ENCODE measurements around the gene MRGPRX4. TPM values are rescaled to one million over a fixed set of nuclear protein-coding genes. Genes with fewer than 3 reads are reported as not detected.
"Not testable (repeated sequence)": the region's sequence is repeated elsewhere in the genome, so short reads cannot be mapped to it uniquely, and the experiment has no call there.

MRGPRX4 gene
- polyA plus RNA-seq, 2 of the 4 experiments (the other 2 are of a cell fraction) = not detected

DNA sequence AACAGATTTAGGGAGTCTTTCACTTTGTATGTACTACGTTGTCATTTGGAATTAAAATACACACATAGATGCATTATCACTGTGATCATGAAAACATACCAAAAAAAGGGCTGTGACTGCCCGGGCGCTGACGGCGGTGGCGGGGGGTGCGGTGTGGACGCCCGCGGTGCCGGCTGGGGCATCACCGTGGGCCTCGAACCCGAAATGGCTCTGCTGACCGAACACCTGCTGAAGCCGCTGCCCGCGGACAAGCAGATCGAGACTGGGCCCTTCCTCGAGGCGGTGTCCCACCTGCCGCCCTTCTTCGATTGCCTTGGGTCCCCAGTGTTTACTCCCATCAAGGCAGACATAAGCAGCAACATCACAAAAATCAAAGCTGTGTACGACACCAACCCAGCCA is 16.2 kb downstream of the MRGPRX4 start:
- H3K4me3 ChIP-seq = no peak overlapping the region

DNA sequence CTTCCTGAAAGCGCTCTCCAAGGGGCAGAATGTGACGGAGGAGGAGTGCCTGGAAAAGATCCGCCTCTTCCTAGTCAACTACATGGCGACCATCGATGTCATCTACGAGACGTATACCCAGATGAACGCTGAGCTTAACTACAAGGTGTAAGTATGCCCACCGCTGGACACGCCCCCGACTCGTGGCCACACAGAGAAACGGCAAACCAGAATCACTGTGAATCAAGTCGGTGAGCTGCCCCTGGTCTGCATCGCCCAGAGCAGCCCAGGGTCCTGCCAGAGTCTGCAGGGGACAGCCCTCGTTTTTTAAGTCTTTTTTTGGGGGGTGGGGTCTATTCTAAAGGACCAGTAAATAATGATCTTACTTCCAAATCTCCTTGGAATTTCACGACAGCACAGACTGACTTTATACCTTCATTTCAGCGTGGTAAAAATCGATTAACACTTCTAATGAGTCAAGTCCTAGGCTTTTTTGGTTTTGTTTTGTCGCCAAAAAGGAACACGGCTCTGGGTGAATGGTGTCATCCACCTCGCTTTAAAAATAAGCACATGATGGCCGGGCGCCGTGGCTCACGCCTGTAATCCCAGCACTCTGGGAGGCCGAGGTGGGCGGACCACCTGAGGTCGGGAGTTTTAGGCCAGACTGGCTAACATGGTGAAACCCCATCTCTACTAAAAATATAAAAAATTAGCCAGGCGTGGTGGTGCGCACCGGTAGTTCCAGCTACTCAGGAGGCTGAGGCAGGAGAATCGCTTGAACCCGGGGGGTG is 17.0 kb downstream of the MRGPRX4 start:
- 63% methylated on average over 34 of the region's 34 CpGs for WGBS (ENCODE audit: missing lambda C conversion rate)

More for the DNA sequence above, 16.2 kb downstream of the MRGPRX4 start:
- POLR2A ChIA-PET = no interaction called here
- TF ChIP-seq ZC3H11A (IDR thresholded peaks at IDR 0.05) (no peak), RNF2 (IDR thresholded peaks at IDR 0.05; ENCODE audit: borderline replicate concordance, low read depth) (no peak)
- TF ChIP-seq, protein P1, sequence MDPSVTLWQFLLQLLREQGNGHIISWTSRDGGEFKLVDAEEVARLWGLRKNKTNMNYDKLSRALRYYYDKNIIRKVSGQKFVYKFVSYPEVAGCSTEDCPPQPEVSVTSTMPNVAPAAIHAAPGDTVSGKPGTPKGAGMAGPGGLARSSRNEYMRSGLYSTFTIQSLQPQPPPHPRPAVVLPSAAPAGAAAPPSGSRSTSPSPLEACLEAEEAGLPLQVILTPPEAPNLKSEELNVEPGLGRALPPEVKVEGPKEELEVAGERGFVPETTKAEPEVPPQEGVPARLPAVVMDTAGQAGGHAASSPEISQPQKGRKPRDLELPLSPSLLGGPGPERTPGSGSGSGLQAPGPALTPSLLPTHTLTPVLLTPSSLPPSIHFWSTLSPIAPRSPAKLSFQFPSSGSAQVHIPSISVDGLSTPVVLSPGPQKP (IDR thresholded peaks at IDR 0.05; ENCODE audit: low read depth, low read length) = no peak
- TF ChIP-seq, protein P2, sequence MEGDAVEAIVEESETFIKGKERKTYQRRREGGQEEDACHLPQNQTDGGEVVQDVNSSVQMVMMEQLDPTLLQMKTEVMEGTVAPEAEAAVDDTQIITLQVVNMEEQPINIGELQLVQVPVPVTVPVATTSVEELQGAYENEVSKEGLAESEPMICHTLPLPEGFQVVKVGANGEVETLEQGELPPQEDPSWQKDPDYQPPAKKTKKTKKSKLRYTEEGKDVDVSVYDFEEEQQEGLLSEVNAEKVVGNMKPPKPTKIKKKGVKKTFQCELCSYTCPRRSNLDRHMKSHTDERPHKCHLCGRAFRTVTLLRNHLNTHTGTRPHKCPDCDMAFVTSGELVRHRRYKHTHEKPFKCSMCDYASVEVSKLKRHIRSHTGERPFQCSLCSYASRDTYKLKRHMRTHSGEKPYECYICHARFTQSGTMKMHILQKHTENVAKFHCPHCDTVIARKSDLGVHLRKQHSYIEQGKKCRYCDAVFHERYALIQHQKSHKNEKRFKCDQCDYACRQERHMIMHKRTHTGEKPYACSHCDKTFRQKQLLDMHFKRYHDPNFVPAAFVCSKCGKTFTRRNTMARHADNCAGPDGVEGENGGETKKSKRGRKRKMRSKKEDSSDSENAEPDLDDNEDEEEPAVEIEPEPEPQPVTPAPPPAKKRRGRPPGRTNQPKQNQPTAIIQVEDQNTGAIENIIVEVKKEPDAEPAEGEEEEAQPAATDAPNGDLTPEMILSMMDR (IDR thresholded peaks at IDR 0.05) = no peak
- FAIRE-seq (peak; percentile 56), DNase-seq (ENCODE audit: low read depth in 1 of 2, low spot score in 1 of 2) (no peak), ATAC-seq (no peak)
- Histone ChIP-seq H3K4me1 (no peaks in the 10 kb centered on the region), H3K27ac (no peak overlapping the region), H3K9me3 (no peaks in the 10 kb centered on the region), H3K4me2 (no peak overlapping the region)
- CTCF ChIA-PET = interaction anchor here (0.9 to 2.0 kb wide), 3 partner anchors 15 to 331 kb away, joined by 3 to 9 read pairs (median 3); no protein-coding TSS in a partner anchor
- 65% methylated on average over 24 of the region's 24 CpGs for WGBS (ENCODE audit: missing lambda C conversion rate)

DNA sequence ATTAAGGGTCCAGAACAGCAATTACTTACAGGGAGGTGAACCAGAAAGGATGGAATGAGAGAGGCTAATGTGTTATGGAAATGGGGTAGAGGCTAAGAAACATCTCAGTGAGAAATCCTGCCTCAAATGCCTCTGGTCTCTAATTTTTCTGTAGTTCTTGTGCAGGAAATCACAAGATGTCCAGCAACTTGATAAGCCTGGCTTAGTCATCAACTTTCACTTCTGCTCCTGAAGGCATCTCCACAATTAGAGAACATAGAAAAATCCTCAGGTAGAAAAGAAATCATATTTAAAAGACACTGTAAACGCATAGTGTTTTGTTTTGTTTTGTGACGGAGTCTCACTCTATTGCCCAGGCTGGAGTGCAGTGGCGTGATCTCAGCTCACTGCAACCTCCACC is 18.7 kb downstream of the MRGPRX4 start:
- DNase-seq (ENCODE audit: low read depth in 1 of 2, low spot score in 1 of 2) (no peak), ATAC-seq (no peak), FAIRE-seq (no peak)
- no peak overlapping the region for H3K4me3 ChIP-seq
- ChIA-PET CTCF (no interaction called here), POLR2A (no interaction called here)
- no peak overlapping the region for H3K27ac ChIP-seq
- no peak overlapping the region for H3K4me2 ChIP-seq
- no peaks in the 10 kb centered on the region for H3K4me1 ChIP-seq
- no peaks in the 10 kb centered on the region for H3K9me3 ChIP-seq
- WGBS (ENCODE audit: missing lambda C conversion rate) = 42% methylated on average over 3 of the region's 3 CpGs
- TF ChIP-seq PHF8 (IDR thresholded peaks at IDR 0.05; ENCODE audit: borderline replicate concordance, low read depth) = no peak
- no peak for TF ChIP-seq FOXS1 (CRISPR knock-in tag; IDR thresholded peaks at IDR 0.05)
- no peak for TF ChIP-seq POLR2A (IDR thresholded peaks at IDR 0.05; ENCODE audit: low read length)
- TF ChIP-seq MYC (IDR thresholded peaks at IDR 0.05; ENCODE audit: borderline replicate concordance, low read length) = no peak
- no peak for TF ChIP-seq HDAC2 (IDR thresholded peaks at IDR 0.05)
- TF ChIP-seq FOSL2 (IDR thresholded peaks at IDR 0.05) = no peak
- TF ChIP-seq FOSL2 (CRISPR knock-in tag; IDR thresholded peaks at IDR 0.05) = no peak
- no peak for TF ChIP-seq NR3C1 (IDR thresholded peaks at IDR 0.05)
- TF ChIP-seq, protein P3, sequence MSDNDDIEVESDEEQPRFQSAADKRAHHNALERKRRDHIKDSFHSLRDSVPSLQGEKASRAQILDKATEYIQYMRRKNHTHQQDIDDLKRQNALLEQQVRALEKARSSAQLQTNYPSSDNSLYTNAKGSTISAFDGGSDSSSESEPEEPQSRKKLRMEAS (IDR thresholded peaks at IDR 0.05) = no peak
- TF ChIP-seq, protein P2 (IDR thresholded peaks at IDR 0.05) = no peak
- no peak for TF ChIP-seq RCOR1 (IDR thresholded peaks at IDR 0.05; ENCODE audit: low read depth, low read length)
- no peak for TF ChIP-seq ZNF302 (CRISPR knock-in tag; IDR thresholded peaks at IDR 0.05)
- TF ChIP-seq, protein P1 (IDR thresholded peaks at IDR 0.05; ENCODE audit: low read depth, low read length) = no peak
- TF ChIP-seq, protein P4, sequence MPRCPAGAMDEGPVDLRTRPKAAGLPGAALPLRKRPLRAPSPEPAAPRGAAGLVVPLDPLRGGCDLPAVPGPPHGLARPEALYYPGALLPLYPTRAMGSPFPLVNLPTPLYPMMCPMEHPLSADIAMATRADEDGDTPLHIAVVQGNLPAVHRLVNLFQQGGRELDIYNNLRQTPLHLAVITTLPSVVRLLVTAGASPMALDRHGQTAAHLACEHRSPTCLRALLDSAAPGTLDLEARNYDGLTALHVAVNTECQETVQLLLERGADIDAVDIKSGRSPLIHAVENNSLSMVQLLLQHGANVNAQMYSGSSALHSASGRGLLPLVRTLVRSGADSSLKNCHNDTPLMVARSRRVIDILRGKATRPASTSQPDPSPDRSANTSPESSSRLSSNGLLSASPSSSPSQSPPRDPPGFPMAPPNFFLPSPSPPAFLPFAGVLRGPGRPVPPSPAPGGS (IDR thresholded peaks at IDR 0.05) = no peak
- TF ChIP-seq RNF2 (IDR thresholded peaks at IDR 0.05; ENCODE audit: borderline replicate concordance, low read depth) = no peak
- TF ChIP-seq EHMT2 (IDR thresholded peaks at IDR 0.05; ENCODE audit: low read depth) = no peak
- TF ChIP-seq HOXA7 (CRISPR knock-in tag; IDR thresholded peaks at IDR 0.05) = no peak
- no peak for TF ChIP-seq SREBF2 (IDR thresholded peaks at IDR 0.05)
- no peak for TF ChIP-seq BHLHE40 (IDR thresholded peaks at IDR 0.05; ENCODE audit: low read depth, low read length)

More for the DNA sequence above, 17.0 kb downstream of the MRGPRX4 start:
- H3K4me3 ChIP-seq; H3K9me3 ChIP-seq; H3K27ac ChIP-seq; ATAC-seq; H3K4me2 ChIP-seq; DNase-seq (ENCODE audit: low read depth in 1 of 2, low spot score in 1 of 2); H3K4me1 ChIP-seq; POLR2A ChIA-PET; FAIRE-seq: not testable (repeated sequence)
- CTCF ChIA-PET = interaction anchor here (0.9 to 2.0 kb wide), 2 partner anchors 54 to 330 kb away, joined by 3 to 9 read pairs; no protein-coding TSS in a partner anchor

Measured in A549 (cell line).